K562 treated with DMSO at 1 percent for 24 hours (cell line): Measurements from ENCODE around the gene MMP26. TPM values are rescaled to one million over a fixed set of nuclear protein-coding genes. Genes with fewer than 3 reads are reported as not detected.

Experiments
- total RNA-seq: library from RNA; unstranded; fragments of 300-600 nt; gene quantifications from 2 replicates; pipeline ENCODE4 v1.2.3, GENCODE V29; 2022; ENCODE audit warnings: low read depth; ENCODE audit not compliant: insufficient read depth

MMP26 gene
- not detected in 2 replicates for total RNA-seq

DNA sequence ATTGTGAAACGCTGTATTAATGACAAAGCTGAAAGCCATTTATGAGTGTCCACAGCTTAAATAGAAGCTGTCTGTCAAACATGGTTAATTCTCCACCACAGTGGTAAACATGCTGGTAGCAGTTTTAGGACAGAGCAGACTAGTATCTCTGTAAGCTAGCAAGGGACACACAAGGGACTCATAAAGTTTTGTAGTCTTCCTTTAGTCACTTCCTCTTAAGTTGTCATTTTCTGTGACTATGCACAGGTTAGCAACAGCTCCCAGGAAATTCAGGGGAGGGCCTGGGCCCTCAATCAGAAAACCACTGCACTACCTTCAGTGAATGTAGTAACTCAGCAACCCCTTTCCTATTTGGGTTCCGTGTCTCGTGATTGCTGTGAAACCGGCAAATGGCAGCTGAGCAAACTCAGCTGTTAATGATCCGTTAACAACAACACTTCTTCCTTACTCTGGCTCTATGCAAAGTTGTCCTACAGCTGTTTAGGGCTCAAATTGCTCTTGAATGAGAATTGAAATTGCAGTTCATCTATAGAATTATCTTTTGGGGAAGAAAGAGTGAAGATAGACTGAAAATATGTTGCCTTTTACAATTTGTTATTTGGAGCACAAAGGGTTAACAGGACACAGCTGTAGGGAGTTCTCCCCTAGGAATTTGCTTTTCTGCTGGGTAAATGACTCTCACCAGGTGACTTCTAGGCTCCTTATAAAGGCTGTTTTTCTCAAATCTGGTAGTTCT lies at the start of gene MMP26:
TSS of gene MMP26 (plus strand) at position 731 of the 736 bp plus-strand sequence.

DNA sequence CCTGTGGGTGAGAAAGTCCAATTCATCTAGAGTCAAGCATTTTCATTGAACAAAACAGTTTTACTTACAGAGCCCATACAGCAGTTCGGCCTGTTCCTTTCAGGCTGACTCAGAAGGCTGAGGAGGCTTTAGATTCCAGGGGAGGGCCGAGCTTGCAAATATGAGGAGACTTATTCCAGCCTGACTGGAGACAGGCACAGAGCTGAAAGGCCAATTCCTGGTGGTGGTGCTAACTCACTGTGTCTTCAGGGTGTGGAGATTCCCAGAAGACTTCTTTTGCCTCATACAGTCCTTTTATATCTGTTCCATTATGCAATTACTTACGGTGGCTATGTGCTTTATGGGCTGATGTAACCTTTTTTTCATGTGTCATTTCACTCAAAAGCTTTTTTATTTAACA lies 7.0 kb upstream of the MMP26 start, which contains the start of gene OR51E2:
TSS of gene OR51E2 (minus strand) at position 269 of the 400 bp plus-strand sequence. CDS start 15,142 bp downstream, outside the sequence.

Other genes with a start within 250 kb of the MMP26 start
- gene OR52K1, start 222.1 kb upstream of the MMP26 start, total RNA-seq, result not detected in 2 replicates
- not detected in 2 replicates for gene OR52M1, start 159.6 kb upstream of the MMP26 start, total RNA-seq
- gene OR52I2, start 123.0 kb upstream of the MMP26 start, total RNA-seq, result not detected in 2 replicates
- gene OR52I1, start 110.7 kb upstream of the MMP26 start, total RNA-seq, result not detected in 2 replicates
- 15.0 and 17.3 TPM in 2 replicates for gene TRIM68, start 96.6 kb upstream of the MMP26 start, total RNA-seq
- not detected in 2 replicates for gene OR51D1, start 67.3 kb upstream of the MMP26 start, total RNA-seq
- gene OR51E1, start 60.8 kb upstream of the MMP26 start, total RNA-seq, result not detected in 2 replicates
- gene OR51E2, start 6.9 kb upstream of the MMP26 start, total RNA-seq, result not detected in 2 replicates
- not detected in 2 replicates for gene OR51F1, start 65.2 kb downstream of the MMP26 start, total RNA-seq
- not detected in 2 replicates for gene OR52R1, start 99.6 kb downstream of the MMP26 start, total RNA-seq
- gene OR51F2, start 116.5 kb downstream of the MMP26 start, total RNA-seq, result not detected in 2 replicates
- gene OR51S1, start 144.4 kb downstream of the MMP26 start, total RNA-seq, result not detected in 2 replicates
- not detected in 2 replicates for gene OR51T1, start 177.1 kb downstream of the MMP26 start, total RNA-seq
- not detected in 2 replicates for gene OR51A7, start 199.0 kb downstream of the MMP26 start, total RNA-seq
- gene OR51G2, start 214.6 kb downstream of the MMP26 start, total RNA-seq, result not detected in 2 replicates
- gene OR51G1, start 219.6 kb downstream of the MMP26 start, total RNA-seq, result not detected in 2 replicates
- gene OR51A4, start 242.8 kb downstream of the MMP26 start, total RNA-seq, result not detected in 2 replicates